GM19372 (cell line): ENCODE data around the gene PPP2CA.
"Not testable (repeated sequence)": the region's sequence is repeated elsewhere in the genome, so short reads cannot be mapped to it uniquely, and the experiment has no call there.

Experiments
- ATAC-seq: cut with Tn5 transposase; IDR thresholded peaks from one replicate; pipeline ENCODE4 v1.9.1; 2021; ENCODE audit warnings: mild to moderate bottlenecking, low read depth, moderate library complexity; ENCODE audit not compliant: unreplicated experiment

The PPP2CA gene

DNA sequence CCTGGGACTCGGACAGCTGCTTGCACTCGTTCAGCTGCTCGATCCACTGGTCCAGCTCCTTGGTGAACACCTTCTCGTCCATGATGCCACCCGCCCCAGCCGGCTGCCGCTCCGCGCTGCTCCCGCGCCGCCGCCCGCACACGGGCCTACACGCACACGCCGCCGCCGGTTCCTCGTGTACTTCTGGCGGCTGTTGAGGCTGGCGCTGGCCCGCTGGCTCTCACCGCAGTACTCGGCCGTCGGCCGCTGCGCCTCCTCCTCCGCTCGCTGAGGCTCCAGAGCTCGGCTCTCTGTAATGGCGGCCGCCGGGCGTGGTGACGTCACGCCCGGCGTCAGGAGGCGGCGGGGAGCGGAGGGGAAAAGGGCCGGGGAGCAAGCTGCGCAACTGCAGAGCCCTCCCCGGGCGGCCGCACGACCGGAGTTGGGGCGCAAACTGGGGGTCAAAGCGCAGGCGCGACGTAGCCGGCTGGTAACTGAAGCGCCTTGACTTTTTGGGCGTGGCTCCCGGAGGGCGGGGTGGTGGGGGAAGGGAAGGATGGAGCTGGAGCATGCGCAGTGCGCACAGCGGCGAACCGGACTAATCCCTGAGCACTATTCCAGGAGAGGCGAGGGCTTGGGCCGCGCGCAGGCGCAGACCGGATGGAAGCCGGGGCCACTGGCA is at the start of gene PPP2CA:
TSS of gene PPP2CA (minus strand) at position 294 of the 661 bp plus-strand sequence. CDS start at position 82, 212 bp downstream.
- peak; percentile 86 for ATAC-seq

- ATAC-seq: no peak
These were observed 47.9 kb upstream of the PPP2CA start for GRCh38 chr5:134273642-134274395.

GRCh38 chr5:134271059-134271458 is 45.2 kb upstream of the PPP2CA start:
- ATAC-seq: no peak

DNA sequence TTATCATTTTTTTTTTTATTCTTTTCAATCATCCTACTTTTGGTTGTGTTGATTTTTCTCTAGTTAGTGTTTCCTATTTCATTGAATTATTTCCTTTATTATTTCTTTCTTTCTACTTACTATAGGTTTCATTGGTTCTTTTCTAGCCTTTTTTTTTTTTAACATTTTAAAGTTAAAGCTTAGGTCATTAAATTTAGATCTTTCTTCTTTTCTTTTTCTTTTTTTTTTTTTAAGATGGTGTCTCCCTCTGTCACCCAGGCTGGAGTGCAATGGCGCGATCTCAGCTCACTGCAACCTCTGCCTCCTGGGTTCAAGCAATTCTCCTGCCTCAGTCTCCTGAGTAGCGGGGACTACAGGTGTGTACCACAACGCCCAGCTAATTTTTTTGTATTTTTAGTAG is 43.0 kb upstream of the PPP2CA start:
- no peak for ATAC-seq

DNA sequence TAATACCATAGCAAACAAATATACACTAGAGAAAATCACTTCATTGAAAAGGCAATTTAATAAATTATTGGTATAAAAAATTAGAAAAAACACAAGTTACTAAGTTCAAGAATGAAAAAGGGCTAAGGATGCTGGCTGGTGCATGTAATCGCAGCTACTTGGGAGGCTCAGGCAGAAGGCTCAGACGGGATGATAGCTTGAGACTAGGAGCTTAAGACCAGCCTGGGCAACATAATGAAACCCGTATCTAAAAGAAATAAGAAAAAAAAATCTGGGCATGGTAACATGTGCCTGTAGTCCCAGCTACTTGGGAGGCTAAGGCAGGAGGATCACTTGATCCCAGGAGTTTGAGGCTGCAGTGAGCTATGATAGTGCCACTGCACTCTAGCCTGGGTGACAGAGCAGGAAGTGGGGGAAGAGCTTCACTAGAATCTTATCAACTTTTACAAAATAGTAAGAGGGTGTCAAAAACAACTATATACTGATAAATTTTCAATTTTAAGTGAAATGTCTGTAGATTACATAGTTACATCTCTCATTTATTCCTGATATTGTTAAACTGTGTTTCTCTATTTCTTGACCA is 42.2 kb upstream of the PPP2CA start:
- no peak for ATAC-seq

- no peak for ATAC-seq
These were observed 41.6 kb upstream of the PPP2CA start for GRCh38 chr5:134267366-134268018.

DNA sequence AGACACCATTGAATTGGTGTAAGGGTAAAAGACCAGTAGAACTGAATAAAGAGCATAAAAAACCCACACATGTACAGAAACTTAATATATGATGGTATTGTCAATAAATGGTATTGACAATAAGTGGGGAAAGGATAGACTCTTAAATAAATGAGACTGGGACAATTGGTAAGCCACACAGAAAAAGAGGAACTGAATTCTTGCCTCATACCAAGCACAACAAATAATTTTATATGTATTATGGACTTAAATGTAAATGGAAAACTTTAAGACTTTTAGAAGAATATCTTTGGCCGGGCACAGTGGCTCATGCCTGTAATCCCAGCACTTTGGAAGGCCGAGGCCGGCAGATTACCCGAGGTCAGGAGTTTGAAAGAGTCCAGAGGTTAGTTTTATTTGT is 37.9 kb upstream of the PPP2CA start:
- no peak for ATAC-seq

GRCh38 chr5:134262629-134263028 is 36.8 kb upstream of the PPP2CA start:
- not testable (repeated sequence) for ATAC-seq

GRCh38 chr5:134258896-134259295 is 33.0 kb upstream of the PPP2CA start:
- ATAC-seq: no peak

GRCh38 chr5:134257176-134257575 is 31.3 kb upstream of the PPP2CA start:
- no peak for ATAC-seq

DNA sequence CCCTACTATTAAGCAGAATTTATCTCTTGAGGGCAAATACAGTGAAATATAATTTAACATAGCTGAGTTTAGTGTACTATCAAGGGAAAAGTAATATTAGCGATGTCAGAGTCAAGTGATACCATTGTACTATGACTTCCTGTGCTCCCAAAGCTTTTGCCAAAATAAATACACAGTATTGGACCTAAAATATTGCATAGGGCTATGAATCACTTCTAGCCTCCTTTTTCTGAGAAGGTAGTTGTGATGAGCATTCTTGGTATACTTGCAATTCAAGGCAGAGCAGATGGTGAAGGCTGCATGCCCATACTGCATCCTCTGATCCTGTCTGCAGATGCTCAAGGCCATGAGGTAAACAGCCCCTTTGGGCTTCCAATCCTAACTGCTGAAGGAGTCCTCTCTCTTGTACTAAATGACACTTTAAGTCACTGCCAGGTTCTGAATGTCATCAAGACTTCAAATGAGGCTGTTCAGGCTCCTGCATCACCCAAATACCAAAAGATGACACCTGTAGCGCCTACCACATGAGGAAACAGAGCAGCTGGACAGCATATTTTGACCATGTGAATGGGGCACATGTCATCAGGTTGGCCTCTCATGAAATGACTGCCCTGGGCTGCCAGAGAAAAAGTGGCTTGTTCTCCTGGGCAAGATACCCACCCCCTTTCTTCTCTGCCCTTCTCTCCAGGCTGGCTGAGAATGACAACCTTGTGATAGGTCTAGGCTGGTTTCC is 29.7 kb upstream of the PPP2CA start:
- no peak for ATAC-seq

GRCh38 chr5:134253368-134254153 is 27.7 kb upstream of the PPP2CA start:
- not testable (repeated sequence) for ATAC-seq

DNA sequence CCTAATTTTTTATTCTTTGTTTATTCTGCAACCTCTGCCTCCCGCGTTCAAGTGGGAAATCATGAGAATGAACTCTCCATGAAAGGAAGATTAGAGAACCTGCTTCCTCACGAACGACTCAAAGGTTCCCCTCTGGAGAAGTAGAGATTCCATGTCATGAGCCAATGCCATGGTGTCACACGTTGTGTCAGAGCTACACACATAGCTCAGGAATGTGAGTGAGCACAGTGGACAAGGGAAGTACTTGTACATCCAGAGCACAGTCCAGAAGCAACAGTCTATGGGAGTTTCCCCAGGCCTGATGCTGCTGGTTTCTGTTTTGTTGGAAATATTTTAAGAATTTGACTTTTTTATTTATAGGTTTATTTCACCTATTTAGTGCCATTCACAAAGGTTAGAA is 26.8 kb upstream of the PPP2CA start:
- no peak for ATAC-seq

- ATAC-seq: no peak
These were observed 25.1 kb upstream of the PPP2CA start for GRCh38 chr5:134250949-134251348.

DNA sequence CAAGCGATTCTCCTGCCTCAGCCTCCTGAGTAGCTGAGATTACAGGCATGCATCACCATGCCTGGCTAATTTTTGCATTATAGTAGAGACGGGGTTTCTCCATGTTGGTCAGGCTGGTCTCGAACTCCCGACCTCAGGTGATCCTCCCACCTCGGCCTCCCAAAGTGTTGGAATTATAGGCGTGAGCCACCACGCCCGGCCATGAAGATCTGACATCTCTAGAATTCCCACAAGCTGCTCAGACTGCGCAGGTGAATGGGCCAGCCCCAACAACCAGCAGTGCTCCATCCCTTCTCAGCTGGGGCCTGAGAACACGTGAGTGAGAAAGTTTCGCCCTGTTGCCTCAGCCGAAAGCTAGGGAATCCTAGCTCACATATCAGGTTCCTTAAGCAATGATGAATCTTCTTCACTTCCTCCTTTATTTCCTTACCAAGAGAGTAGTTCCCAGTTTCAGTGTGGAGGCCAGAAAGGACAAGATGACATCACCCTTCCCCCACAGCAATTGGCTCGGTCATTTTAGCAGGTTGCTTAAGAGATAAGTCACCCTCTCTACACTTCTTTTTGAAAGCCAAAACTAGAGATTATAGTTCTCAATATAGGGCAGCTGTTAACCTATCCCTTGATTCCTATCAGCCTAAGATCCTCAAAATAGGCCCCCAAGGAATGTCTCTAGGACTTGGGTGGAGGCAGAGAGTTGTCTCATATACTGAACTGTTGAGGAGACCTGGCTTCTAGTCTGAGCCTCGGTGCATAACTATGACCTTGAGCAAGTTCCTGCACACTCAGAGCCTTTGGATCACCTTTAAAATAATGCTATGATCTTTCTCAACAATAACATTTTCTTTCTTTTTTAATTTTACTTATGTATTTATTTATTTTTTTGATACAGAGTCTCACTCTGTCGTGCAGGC is 23.9 kb upstream of the PPP2CA start:
- ATAC-seq: no peak

DNA sequence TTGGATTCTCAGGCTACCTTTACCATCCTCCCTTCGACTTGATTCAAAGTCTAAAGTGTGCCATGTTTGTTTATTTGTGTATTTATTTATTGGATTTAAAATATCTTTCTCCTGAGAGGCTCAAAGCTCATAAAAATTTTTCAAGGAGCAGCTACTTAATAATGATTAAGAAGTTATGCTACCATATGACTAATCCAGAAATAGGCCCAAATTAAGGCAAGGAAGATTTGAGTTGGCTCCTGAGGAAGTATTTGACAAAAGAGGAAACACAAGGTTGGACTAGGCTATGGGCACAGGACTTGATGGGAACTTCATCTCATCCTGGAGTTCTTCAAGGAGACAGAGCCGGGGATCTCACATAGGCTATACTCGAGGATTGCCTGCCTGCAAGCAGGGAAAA is 22.4 kb upstream of the PPP2CA start:
- no peak for ATAC-seq

DNA sequence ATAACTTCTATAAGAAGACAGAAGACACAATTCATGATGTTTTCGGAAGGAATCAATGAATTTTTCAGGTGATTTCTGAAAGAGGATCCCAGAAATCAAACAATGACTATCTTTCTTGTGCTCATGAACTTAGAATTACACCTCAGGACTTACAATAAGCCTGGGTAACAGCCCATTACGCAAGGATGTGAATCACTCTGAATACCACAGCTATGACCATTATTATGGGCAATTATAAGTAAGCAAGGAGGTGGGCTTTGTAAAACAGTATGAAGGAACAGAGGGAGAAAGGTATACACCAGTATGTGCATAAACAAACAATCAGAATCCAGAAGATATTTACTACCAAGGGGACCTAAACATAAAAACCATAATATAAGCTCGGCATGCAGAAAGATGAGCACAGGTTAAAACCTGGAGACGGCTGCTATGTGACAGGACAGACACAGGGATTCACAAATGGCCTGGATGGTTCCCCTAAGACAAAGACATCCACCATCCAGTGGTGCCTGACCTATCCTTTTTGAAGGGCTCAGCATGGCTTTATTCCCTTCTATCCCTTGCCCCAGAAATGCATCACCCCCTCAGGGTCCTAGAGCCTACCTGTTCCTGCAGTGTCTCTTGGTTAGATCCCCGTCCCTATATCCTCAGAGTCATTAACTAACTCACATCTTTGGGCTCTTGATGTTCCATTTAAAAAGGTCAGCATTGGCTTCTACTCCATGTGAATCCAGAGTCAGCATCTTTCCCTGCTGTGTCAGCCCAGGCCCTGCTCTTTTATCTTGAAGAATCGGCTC is 21.8 kb upstream of the PPP2CA start:
- ATAC-seq: no peak
